ENCODE data around the gene TRA2B. TPM values are rescaled to one million over a fixed set of nuclear protein-coding genes. Genes with fewer than 3 reads are reported as not detected.

The TRA2B gene
- total RNA-seq, 1 donor: 496 TPM

DNA sequence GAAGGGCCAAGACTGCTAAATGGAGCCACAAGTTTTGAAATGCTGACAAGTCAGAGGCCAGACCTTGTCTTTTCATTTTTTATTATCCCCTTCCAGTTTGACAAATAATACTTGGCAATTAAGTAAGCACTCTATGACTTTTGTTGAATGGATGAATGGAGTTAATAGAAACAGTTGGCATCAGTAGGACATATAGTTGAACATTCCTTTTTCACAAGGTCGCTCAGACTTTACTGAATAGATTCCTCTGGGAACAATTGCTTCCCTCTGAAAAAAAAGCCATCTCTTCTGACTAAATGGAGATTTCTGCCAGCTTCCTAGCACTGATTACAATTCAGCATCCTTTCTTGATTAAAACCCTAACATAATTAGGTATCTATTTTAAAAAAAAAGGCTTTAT is 53.2 kb downstream of the TRA2B start:
- no peaks in the 10 kb centered on the region for H3K9me3 ChIP-seq (ENCODE audit: low read depth, low read length)
- H3K27me3 ChIP-seq (ENCODE audit: insufficient read depth, low read length): no peaks in the 10 kb centered on the region

GRCh38 chr3:185881926-185882325 is 55.9 kb downstream of the TRA2B start:
- H3K9me3 ChIP-seq (ENCODE audit: low read depth, low read length): no peaks in the 10 kb centered on the region
- H3K27me3 ChIP-seq (ENCODE audit: insufficient read depth, low read length): no peaks in the 10 kb centered on the region
- H3K4me3 ChIP-seq (ENCODE audit: low read length): no peak overlapping the region
- H3K4me1 ChIP-seq (ENCODE audit: insufficient read depth, low read length): no peaks in the 10 kb centered on the region

More for the DNA sequence above, 53.2 kb downstream of the TRA2B start:
- no peak overlapping the region for H3K4me3 ChIP-seq (ENCODE audit: low read length)
- no peaks in the 10 kb centered on the region for H3K4me1 ChIP-seq (ENCODE audit: insufficient read depth, low read length)

DNA sequence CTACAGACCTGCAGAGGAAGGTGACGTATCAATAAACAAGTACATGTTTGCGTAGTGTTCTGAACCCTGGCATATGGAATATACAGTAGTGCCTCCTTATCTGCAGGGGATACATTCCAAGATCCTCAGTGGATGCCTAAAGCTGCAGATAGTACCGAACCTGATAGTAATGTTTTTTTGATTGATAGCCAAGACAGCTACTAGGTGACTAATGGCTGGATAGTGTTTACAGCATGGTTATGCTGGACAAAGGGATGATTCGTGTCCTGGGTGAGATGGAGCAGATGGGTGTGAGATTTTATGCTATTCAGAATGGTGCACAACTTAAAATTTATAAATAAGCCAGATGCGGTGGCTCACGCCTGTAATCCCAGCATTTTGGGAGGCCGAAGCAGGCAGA is 57.2 kb downstream of the TRA2B start:
- Histone ChIP-seq H3K27me3 (ENCODE audit: insufficient read depth, low read length) (no peaks in the 10 kb centered on the region), H3K4me3 (ENCODE audit: low read length) (no peak overlapping the region), H3K4me1 (ENCODE audit: insufficient read depth, low read length) (no peaks in the 10 kb centered on the region), H3K9me3 (ENCODE audit: low read depth, low read length) (no peaks in the 10 kb centered on the region)

DNA sequence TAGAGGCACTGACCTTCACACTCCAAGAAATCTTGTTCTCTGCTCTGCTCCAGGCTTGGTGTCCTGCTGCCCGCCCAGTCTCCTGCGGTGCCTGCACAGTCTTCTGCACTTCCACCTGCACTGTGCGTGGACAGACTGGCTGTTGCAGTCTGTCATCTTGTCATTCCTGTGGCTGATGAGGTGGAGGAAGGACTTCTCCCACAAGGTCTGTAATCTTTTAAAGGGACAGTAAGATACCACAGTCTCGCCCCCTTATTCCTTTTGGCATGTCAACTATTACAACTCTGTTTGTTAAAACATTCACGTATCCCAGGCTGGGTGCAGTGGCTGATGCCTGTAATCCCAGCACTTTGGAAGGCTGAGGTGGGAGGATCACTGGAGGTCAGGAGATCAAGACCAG is 58.9 kb downstream of the TRA2B start:
- Histone ChIP-seq H3K4me3 (ENCODE audit: low read length) (no peak overlapping the region), H3K27me3 (ENCODE audit: insufficient read depth, low read length) (no peaks in the 10 kb centered on the region), H3K4me1 (ENCODE audit: insufficient read depth, low read length) (no peaks in the 10 kb centered on the region), H3K9me3 (ENCODE audit: low read depth, low read length) (no peaks in the 10 kb centered on the region)

GRCh38 chr3:185874119-185874518 is 63.7 kb downstream of the TRA2B start:
- no peaks in the 10 kb centered on the region for H3K4me1 ChIP-seq (ENCODE audit: insufficient read depth, low read length)
- no peaks in the 10 kb centered on the region for H3K27me3 ChIP-seq (ENCODE audit: insufficient read depth, low read length)
- H3K4me3 ChIP-seq (ENCODE audit: low read length): no peak overlapping the region
- H3K9me3 ChIP-seq (ENCODE audit: low read depth, low read length): no peaks in the 10 kb centered on the region

- Histone ChIP-seq H3K27me3 (ENCODE audit: insufficient read depth, low read length) (peaks cover 2% of the 10 kb centered on the region), H3K4me3 (ENCODE audit: low read length) (no peak overlapping the region), H3K9me3 (ENCODE audit: low read depth, low read length) (no peaks in the 10 kb centered on the region), H3K4me1 (ENCODE audit: insufficient read depth, low read length) (no peaks in the 10 kb centered on the region)
Measured at GRCh38 chr3:185867650-185868049, 70.2 kb downstream of the TRA2B start.

DNA sequence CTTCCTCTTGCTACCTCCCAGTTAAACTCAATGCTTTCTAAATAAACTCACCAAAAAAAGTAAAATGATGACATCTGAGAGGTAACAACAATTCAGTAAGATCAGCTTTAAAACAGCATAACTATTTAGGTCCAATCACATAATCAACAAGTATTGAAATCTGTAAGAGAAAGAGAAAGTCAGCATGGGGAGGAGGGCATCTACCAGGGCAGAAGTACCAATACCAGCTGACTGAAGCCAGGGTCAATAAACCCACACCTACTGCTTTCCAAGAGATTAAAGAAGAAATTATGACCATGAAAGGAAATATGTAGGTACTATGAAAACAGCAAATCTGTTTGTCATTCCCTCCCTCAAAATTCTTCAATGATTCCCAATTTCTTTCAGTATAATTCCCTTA is 70.8 kb downstream of the TRA2B start:
- no peak overlapping the region for H3K4me3 ChIP-seq (ENCODE audit: low read length)
- no peaks in the 10 kb centered on the region for H3K4me1 ChIP-seq (ENCODE audit: insufficient read depth, low read length)
- peaks cover 2% of the 10 kb centered on the region for H3K27me3 ChIP-seq (ENCODE audit: insufficient read depth, low read length)
- H3K9me3 ChIP-seq (ENCODE audit: low read depth, low read length): no peaks in the 10 kb centered on the region

DNA sequence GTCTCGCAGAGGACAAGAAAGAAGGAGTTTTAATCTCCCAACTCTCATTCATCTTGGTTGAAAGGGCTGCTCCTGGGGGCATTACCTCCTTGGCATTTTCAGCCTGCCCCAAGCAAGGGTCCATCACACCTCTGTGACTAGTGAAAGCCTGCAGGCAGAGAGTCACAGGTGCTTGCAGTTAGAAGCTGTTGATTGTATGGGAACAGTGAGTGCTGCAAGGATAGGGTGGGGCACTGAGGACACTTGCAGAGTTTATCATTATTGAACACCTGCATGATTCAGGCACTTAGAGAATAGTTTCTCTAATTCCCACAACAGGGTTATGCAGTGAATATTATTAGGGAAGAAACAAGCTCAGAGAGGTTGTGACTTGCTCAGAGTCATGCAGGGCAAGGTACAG is 71.3 kb downstream of the TRA2B start:
- no peak overlapping the region for H3K4me3 ChIP-seq (ENCODE audit: low read length)
- H3K9me3 ChIP-seq (ENCODE audit: low read depth, low read length): no peaks in the 10 kb centered on the region
- no peaks in the 10 kb centered on the region for H3K4me1 ChIP-seq (ENCODE audit: insufficient read depth, low read length)
- peaks cover 2% of the 10 kb centered on the region for H3K27me3 ChIP-seq (ENCODE audit: insufficient read depth, low read length)

Other genes with a start within 250 kb of the TRA2B start
- gene IGF2BP2, start 113.0 kb downstream of the TRA2B start, total RNA-seq: 8.4 TPM
- 0.42 TPM for gene ETV5, start 171.1 kb upstream of the TRA2B start, total RNA-seq

All from mononuclear cell (primary cell).